GM12865 (cell line): ENCODE measurements around the gene SH2D5.

Experiments
- DNase-seq: peaks from one replicate; pipeline ENCODE4 v3.0.0; 2010; ENCODE audit warnings: low read depth
- H3K4me3 ChIP-seq: 2 replicates; pipeline ENCODE4 v1.5.1; 2011; ENCODE audit warnings: mild to moderate bottlenecking, low read depth, low read length, control low read depth
- CTCF ChIP-seq: IDR thresholded peaks from 2 replicates; pipeline ENCODE4 v1.5.1; 2011; ENCODE audit warnings: low read length, control low read depth, low read depth, inconsistent platforms; ENCODE audit not compliant: insufficient read depth; ENCODE audit errors: missing control alignments

SH2D5 gene

GRCh38 chr1:20700636-20701215 is 31.8 kb downstream of the SH2D5 start:
- TF ChIP-seq CTCF = no peak
- H3K4me3 ChIP-seq = no peak overlapping the region
- no peak for DNase-seq

- DNase-seq = no peak
- no peak overlapping the region for H3K4me3 ChIP-seq
- TF ChIP-seq CTCF = no peak
Observed at GRCh38 chr1:20699558-20699957, 32.9 kb downstream of the SH2D5 start.

- no peak for DNase-seq
- TF ChIP-seq CTCF = no peak
- no peak overlapping the region for H3K4me3 ChIP-seq
Observed at GRCh38 chr1:20698195-20698910, 34.1 kb downstream of the SH2D5 start.

- DNase-seq = no peak
- TF ChIP-seq CTCF = no peak
- no peak overlapping the region for H3K4me3 ChIP-seq
Observed at GRCh38 chr1:20697563-20697962, 34.9 kb downstream of the SH2D5 start.

- peak; percentile 95 for TF ChIP-seq CTCF
- H3K4me3 ChIP-seq = peak overlapping the region; percentile 59
- DNase-seq = peak; percentile 83
Observed at GRCh38 chr1:20696397-20697333, 35.8 kb downstream of the SH2D5 start.

- no peak for TF ChIP-seq CTCF
- no peak for DNase-seq
- H3K4me3 ChIP-seq = no peak overlapping the region
Observed at GRCh38 chr1:20695515-20695914, 37.0 kb downstream of the SH2D5 start.
